GM19328 (cell line): ENCODE results near the gene SHC3.

Experiments used
- ATAC-seq: cut with Tn5 transposase; IDR thresholded peaks from one replicate; pipeline ENCODE4 v1.9.1; 2021; ENCODE audit warnings: mild to moderate bottlenecking, moderate library complexity; ENCODE audit not compliant: unreplicated experiment

Gene SHC3

GRCh38 chr9:89059925-89060506 is 118.6 kb downstream of the SHC3 start:
- no peak for ATAC-seq

GRCh38 chr9:89058906-89059305 is 119.7 kb downstream of the SHC3 start:
- ATAC-seq: no peak

- ATAC-seq: no peak
Observed at GRCh38 chr9:89054865-89055495, 123.6 kb downstream of the SHC3 start.

- ATAC-seq: no peak
Observed at GRCh38 chr9:89053301-89053700, 125.3 kb downstream of the SHC3 start.

GRCh38 chr9:89052470-89053097 is 126.0 kb downstream of the SHC3 start:
- ATAC-seq: no peak

DNA sequence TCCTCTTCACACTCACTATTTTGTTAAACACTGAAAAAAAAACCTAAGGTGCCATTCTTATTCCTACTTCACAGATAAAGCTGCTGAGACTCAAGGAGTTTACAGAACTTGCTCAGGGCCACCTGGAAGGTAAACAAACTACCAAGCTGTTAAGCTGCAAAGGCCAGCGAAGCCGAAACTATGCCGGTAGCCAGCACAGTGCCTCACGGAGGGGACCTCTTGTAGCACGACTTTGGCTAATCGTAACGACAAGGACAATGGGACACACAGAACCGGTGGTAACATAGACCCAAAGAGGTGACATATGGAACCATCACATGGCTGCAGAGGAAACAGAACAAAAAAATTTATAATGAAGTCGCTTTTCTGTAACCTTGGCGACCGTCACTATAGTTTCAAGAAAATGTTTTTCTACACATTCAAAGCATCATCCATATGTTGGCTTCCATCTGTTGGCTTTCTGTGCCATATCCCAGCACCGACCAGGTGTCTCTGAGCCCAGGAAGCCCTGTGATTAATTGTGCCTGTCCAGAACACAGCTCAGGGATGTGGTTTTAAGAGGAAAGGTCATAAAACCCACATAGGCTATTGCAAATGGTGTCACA is 127.1 kb downstream of the SHC3 start:
- no peak for ATAC-seq

DNA sequence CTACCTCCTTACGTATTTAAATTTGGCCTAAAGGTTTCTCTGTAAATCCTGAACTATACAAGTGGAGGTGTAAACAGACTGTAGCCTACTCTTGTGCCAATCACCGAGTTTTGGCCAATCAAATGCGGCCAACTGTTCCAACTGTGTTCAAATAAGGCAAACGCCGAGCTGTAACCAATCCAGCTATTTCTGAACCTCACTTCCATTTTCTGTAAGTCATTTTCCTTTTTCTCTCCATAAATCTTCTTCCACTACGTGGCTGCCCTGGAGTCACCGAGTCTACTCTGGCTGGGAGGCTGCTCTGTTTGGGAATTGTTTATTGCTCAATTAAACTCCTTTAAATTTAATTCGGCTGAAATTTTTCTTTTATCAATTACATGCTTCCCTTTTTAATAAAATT is 129.0 kb downstream of the SHC3 start:
- no peak for ATAC-seq

DNA sequence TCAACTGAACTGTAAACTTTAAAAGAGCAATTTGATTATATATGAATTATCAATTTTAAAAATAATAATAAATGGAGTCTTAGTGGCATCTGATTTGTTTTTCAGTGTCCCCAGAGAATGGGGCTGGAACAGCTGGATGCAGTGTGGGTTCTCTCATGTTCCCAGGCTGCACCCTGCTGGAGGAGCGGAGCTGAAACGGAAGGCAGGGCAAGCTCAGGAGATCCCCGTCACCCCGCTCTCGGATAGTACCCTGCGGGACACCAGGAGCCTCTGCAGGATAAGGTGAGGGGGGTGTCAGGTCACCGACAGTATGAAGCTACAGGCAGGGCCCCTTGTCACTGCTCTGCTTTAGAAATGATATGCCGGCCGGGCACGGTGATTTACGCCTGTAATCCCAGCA is 130.0 kb downstream of the SHC3 start:
- no peak for ATAC-seq

DNA sequence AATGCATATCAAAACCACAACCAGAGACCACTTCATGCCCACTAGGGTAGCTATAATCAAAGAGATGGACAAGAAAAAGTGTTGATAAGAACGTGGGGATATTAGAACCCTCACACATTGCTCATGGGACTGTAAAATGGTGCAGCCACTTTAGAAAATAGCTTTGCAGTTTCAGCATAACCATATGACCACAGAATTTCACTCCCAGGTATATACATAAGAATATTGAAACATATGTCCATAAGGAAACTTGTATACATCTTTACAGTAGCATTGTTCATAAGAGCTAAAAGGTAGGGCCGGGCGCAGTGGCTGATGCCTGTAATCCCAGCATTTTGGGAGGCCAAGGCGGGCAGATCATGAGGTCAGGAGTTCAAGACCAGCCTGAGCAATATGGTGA is 131.0 kb downstream of the SHC3 start:
- ATAC-seq: no peak

- no peak for ATAC-seq
Observed at GRCh38 chr9:89046832-89047231, 131.8 kb downstream of the SHC3 start.

- no peak for ATAC-seq
Observed at GRCh38 chr9:89044881-89045280, 133.7 kb downstream of the SHC3 start.

DNA sequence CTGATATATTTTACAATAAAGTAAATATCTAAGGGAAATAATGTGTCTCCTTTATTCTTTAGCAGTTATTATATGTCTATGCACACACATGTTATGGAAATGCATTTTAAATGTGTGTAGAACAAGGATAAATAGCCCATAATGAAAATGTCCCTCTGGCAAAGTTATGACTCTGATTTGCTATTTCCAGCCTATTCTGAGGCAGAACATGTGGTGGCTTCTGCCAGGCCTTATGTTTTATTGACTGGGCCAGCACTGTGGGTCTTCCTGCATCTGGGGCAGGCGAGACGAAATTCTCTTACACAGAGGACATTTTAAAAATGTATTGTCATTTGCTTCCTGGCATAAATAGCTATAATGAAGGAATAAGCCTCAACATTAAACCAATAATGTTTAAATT is 134.5 kb downstream of the SHC3 start:
- no peak for ATAC-seq

DNA sequence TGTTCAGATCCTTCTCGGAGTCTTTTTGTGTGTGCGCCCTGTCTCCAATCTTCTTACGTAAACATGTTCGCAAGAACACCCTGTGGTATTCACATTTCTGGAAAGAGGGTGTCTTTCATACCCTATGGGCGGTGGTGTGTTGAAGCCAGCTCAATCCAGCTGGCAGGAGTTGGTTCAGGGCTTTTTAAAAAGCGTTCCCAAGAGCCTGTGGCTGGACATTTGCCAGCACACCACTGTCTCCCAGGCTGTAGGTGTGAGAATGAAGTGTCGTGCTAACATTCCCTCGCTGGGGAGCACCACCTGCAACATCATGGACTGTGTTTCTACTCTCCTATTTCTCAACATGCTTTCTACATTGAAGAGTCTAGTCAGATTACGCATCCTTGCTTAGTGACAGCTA is 135.6 kb downstream of the SHC3 start:
- no peak for ATAC-seq

DNA sequence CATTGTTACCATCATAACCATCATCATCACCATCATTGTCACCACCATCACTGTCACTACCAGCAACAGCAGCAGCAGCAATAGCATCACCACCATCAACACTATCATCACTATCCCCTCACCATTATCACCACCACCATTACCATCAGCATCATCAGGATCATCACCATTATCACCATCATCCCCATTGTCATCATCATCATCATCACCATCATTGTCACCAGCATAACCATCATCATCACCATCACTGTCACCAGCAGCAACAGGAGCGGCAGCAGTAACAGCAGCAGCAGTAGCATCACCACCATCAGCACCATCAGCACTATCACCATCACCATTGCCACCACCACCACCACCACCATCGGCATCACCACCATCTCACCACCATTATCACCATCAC is 139.0 kb downstream of the SHC3 start:
- no peak for ATAC-seq

DNA sequence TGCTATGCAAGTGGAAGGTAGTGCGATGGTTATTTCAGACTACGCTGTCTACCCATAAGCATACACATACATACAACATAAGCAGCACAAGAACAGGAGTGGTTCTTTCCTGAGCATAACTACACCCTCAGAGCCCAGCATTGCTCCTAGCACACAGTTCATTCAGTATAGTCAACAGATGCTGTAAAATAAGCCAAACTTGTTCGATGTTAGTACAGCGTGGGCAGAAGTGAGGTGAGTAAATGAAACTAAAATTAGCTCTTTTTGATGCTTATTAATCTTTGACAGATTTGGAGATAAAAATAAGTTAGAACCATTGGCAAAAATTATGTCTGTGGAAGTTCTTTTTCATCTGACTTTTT is 139.5 kb downstream of the SHC3 start:
- no peak for ATAC-seq

GRCh38 chr9:89038382-89039103 is 140.1 kb downstream of the SHC3 start:
- ATAC-seq: no peak

DNA sequence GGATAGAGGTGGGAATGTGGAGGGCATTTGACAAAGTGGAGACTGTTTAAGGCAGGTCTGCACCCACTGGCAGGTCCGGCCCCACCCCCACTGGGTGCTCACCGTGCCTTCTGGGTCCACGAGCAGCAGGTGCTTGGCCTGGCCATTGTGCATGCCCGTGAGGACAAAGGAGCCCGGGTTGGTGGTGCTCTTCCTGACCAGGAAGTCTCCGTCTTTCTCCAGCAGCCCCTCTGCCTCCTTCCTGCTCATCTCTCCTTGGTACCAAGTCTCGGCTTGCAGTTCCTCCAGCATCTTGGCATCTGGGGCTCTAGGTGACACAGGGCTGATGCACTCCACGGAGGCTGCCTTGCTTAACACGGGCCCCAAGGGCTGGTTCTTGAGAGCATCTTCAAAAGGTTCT is 140.7 kb downstream of the SHC3 start:
- no peak for ATAC-seq

DNA sequence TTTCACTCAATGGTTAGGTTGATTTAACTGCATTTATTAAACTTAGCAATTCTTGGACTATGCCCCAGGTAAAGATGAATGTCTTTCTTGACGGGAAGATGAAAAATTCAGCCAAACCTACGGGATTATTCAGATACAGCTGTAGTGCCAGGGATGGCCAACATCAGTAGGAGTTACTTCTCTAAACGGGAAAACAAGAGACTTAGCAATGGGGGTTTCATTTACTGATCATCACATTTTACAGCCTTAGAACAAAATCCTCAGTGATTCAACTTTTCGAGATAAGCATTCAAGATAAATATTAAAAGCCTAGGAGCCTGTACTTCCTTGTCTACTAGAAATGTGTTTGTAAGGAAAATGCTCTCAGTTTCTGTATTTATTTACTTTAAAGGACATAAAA is 141.3 kb downstream of the SHC3 start:
- ATAC-seq: no peak

GRCh38 chr9:89036891-89037290 is 141.7 kb downstream of the SHC3 start:
- no peak for ATAC-seq

- ATAC-seq: no peak
Observed at GRCh38 chr9:89036383-89036782, 142.2 kb downstream of the SHC3 start.

DNA sequence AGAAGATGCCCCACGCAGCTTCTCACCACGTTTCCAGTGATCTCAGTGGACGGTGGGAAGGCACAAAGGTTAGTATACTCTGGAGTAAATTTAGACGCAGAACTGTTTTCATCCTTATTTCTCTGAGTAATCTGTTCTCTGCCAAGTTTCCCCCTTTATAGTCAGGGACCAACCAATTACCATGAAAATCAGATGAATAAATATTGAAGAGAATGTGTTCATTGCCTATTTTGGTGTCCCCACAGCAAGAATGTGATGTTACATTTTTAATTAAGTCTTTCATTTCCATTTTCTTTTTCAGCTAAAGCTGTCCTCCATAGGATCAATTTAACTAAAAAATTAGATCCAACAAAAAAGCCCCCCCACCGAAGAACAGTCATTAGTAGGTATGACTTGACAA is 146.0 kb downstream of the SHC3 start:
- no peak for ATAC-seq

DNA sequence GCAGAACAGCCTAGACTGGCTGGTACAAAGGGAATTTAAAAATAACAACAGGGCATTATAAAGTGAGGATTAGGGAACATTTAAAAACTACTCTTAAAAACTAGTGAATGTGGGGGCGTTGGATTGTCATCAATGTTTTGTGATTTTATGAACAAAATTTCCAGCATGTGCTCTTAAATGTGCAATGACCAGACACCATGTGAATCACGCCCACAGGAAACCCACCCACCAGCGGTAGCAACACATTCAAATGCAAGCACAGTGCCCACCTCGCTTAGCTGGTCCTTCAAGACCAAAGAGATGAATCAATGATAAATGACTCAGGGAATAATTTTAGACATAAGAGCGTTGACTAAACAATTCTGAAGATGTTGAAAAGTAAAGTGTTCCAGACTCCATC is 146.4 kb downstream of the SHC3 start:
- no peak for ATAC-seq
